GM19025 (cell line): ENCODE results near the gene NDUFC1.

Experiments
- ATAC-seq: cut with Tn5 transposase; IDR thresholded peaks from one replicate; pipeline ENCODE4 v1.9.1; 2021; ENCODE audit warnings: mild to moderate bottlenecking, low read depth, moderate library complexity; ENCODE audit not compliant: unreplicated experiment

The NDUFC1 gene

DNA sequence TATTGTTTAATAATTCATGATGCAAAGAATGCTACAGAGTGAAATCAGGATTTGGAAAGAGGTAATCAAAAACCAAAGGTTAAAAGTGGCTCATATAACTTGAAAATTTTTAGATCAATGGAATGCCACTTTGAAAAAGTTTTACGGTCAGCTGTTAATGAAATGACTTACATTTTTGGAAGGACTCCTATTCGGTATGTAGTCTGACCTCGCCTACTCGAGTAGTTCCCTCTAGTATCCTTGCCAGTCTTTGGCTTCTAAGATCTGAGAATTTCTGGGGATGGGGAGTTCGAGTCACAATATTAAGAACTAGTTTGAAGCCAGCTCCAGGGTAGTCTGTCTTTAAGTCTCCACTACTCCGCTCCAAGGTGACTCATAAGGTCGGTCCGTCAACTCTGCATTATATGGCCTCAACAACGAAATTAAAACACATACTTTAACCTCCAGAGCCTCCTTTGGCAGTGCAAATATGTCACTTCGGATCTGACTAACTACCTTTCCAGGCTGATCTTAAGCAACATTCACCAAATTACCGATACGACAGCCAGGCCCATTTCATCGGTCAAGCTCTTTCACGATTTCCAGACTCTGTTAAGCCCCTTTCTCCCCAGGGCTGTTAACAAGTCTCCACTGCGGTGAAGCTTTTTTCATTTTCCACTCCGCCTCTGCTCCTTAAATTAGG, 1.7 kb downstream of the NDUFC1 start:
- peak; percentile 4 for ATAC-seq

DNA sequence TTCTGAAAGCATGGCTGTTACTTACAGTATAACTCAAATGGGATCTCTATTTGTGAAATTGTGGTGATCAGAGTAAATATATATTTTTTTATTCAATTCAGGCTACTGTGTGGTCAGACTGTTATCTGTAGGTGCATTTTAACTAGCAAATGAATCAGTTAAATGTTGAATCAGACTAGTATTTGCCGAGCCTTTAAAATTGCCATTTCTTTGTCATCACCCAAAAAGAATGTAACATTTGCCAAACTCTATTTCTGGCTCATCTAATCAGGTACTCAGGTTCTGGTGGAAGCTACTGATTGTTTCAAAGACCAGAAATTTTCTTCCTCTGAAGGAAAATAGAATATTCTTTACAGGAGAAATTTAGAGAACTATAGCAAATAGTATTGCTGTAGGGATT, 2.7 kb downstream of the NDUFC1 start:
- no peak for ATAC-seq

DNA sequence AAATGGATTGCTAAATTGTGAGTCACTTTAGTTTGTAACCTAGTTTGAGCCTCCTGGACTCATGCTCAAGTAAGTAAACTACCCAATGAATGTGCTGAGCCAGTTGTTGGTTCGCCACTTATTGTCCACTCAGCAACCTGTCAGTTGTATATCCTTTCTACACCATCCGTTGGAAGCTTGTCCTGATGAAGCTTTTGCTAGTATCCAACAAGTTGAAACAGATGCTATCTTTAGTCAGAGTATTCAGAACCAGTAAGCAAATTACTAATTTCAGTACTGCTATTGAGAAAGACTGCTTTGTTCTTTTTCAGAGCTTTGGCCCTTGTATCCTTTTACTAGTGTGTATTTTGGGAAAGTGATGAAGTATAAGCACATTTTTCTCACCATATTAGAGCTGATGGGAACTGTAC, 5.3 kb downstream of the NDUFC1 start:
- no peak for ATAC-seq

DNA sequence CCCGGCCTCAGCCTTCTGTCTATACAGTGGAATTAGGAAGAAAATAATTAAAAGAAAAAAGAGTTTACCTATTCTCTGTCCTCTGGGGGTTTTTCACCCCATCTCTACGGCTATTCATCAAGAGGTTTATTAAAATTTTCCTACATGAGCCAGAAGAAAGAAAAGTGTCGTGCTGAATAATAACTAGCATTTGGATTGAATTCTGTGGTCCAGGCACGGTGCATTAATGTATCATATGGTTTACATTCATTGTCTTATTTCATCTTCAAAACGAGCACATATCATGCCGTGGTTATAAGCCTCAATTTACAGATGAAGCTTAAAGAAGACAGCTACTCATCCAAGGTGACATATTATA, 6.4 kb downstream of the NDUFC1 start:
- ATAC-seq: no peak

DNA sequence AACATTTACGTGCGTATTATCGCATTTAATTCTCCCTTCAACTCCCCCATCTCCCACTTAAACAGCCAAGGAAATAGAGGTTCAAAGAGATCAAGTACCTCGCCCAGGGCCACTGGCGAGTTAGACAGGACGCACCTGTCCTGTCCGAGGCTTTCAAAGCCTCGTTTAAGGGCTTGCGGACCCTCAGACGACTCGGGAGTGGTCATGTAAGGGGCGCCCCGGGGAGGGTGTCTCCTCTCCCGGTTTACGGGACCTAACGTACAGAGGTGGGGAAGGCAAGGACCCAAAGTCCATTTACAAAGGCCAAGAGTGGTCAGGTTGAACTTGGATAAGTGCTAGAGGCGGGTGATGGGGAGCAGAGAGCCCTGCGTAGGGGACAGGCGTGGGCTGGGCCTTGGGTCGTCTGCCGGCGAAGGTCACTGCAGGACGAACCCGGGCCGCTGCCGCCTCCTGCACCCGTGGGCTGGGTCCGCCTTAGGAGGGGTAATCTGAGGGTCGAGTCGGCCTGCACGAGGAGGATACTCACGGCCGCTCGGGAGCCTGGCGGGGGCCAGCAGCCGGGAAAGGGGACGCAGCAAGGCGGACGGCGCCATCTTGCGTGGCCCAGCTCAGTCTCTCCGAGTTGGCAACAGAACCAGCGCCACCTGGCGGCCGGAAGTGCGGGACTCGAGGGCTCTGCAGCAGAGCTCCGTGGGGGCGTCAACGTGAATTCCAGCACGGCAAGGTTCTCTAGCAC, 6.9 kb downstream of the NDUFC1 start:
- ATAC-seq: peak; percentile 94

DNA sequence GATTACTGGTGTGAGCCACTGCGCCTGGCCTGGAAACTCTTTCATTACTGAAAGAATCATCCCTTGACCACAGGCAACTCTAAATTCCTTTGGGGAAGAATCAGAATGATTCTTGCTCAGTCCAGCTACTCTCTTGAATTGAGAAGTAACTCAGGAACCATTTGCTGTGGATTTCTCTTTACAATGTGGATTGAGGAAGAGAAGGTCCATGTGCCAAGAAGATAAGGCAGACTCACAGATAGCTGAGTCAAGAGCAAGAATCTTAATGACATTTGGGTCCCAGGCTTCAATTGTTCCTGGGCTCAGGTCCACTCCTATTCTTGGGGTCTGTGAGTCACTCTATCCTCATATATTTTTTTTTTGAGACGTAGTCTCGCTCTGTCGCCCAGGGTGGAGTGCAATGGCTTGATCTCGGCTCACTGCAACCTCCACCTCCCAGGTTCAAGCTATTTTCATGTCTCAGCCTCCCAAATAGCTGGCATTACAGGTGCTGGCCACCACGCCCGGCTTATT, 16.0 kb downstream of the NDUFC1 start:
- ATAC-seq: no peak

DNA sequence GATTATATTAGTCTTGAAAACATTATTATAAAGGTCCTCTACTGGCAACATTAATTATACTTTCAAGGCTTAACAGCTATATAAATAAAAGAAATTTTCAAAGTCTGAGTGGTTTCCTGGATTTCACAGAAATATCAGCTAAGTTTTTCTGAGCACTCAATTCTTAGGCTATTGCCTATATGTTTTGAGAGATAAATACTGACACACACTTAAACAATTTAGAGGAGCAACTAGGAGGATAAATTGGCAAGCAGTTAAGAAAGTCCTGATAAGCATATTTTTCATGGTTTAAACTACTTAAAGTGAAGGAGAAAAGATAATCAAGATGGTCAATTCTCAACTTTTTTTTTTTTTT, 19.6 kb downstream of the NDUFC1 start:
- no peak for ATAC-seq

DNA sequence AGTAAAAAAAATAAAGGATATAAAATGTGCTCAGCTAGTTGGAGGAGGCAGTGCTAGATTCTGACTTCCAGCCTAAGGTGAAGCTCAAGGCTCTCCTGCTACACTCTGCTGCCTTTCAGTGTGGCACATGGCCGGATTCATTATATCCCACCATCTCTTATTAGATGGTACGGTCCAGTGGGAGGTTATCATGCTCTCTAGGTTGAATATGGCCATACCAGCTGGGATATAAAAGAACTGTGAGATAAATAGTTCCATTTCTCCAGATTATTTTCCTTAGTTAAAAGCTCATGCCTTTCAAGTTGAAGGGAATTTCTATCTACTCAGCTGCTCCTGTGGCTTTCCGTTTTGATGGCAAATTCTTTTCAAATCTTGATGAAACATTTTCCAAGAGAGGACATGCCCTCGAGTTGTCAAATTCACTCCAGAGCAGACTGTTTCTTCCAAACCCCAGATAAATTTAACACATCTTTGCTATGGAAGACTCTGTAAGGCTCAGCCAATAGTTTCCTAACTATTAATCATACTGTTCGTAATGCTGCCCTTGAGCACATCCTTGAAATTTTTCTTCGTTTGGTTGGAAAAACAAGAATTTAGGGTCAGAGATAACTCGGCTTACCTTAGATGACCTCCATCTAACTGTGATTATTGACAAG, 20.1 kb downstream of the NDUFC1 start:
- no peak for ATAC-seq

DNA sequence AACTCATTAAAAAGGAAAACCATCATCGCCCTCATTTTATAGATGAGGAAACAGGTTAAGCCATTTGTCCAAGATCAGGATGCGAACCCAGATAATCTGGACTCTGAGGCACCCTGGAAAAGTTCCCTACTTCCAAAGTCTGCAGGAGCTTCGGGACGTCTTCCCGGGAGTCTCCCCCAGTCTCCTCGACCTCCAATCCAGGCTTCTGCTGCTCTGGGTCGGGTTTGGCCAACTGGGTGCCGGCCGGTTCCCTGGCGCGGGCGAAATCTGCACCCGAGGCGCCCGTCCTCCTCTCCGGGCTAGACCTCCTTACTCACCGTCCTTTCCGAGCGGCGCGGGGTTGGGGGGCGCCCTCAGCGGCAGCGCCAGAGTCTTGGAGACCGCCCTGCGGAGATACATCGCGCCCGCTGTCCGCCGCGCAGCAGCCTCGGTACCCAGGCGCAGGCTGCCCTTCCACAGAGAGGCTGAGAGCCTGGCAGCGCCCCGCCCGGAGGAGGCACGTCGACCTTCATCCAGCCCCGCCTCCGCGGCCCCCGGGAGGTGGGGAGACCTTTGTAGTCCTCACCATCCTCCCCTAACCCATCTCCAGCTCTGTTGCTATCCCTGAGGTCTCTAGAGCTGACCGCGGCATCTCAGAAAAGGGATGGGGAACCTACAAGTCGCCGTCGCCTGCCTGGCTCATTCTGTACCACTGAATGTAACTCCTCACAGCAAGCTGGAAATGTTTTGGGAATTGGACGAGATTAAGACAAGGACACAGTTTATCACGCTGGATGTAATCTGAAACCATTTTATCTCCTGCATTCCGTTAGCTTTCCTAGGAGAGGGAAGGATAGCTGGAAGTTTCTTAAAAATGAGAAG, 22.3 kb downstream of the NDUFC1 start, which contains the start of gene MGARP:
MGARP (minus strand) TSS at position 466 of the 861 bp plus-strand sequence; CDS start at position 399, 67 bp downstream.
- ATAC-seq: no peak

DNA sequence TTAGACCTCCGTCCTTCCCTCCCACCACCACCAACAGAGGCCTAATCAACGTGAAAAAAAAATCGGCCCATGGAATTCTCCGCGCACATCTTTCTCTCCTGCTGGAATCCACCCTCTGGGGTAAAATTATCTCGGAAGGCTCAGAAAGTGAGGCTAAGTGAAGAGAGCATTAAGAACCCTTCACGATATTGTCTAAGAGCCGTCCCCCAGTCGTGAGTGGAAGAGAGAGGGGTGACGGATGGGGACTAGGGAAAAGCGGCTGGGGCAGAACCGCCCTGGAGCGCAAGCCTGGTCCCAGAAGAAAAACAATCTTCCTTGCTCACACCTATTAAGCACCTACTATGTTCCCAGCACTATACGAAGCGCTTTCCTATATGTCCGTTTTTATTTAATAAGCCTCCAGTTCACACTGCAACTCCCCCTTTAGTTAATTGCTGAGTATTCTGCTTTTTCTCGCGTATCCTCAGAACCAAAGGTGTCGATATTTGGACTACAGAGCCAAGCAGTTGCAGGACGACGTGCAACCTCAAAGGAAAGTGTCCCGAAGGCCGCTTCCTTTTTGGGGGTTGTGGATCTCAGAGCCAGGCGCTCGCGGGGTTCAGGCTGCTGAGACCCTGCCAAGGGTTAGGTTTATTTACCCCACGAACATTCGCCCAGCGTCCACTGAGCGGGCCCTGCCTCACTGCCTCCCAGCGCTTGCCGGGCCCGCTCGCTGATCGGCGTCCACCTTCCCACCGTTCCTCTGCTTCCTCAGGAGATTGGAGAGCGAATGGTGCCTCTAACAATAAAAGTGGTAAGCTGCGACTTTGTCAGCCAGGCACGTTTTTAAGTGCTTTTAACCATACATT, 23.1 kb downstream of the NDUFC1 start:
- no peak for ATAC-seq

DNA sequence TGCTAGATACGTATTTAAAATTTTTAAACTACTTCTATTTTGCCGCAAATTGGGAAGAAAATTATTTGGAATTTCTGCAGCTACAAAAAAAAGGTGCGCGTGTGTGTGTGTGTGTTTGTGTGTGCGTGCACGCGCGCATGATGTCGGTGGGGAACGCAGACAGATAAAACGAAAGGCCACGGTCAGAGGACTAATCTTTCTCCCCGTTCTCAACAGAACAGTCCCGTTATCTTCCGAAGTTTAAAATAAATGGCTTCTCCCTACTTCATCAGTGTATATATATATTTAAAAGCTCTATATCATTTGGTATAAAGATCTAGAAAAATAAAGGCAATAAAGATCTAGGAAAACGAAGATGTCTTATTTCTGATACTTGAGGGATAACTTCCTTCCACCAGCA, 23.8 kb downstream of the NDUFC1 start:
- ATAC-seq: no peak

DNA sequence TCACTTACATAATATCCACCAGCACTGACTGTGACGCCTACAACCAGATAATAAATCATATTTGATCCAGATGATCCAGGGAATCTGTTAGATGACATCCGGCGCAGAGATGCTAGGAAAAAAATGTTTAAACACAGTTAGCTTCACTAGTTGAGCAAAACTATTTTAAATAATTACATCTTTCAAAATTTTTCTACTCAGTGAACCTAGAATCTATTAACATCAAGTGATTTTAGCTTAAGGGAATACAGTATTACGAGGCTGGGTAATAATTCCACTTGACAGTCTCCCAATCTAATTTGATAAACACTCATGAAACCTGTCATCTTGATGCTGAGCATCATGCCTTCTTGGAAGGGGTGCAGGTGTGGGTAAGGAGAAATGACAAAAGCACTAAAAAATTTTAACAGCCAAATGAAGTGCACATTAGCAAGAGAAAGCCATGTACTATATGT, 27.0 kb downstream of the NDUFC1 start:
- no peak for ATAC-seq

DNA sequence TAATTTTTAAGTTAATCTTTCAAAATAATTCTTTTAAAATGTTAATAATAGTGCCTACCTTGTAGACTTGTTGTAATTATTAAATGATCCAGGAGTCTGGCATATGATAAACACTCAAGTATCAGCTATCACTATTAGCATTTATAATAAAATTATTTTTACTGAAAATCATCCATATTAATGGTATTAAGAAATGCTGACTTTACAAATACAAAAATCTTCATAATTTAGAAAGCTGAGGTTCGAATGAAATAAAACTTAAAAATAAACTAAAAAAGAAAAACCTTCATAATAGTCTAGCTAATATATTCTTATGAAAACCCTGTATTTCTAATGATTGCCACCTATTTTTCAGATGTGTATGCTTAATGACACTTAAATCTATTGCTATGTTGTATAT, 27.5 kb downstream of the NDUFC1 start:
- ATAC-seq: no peak

DNA sequence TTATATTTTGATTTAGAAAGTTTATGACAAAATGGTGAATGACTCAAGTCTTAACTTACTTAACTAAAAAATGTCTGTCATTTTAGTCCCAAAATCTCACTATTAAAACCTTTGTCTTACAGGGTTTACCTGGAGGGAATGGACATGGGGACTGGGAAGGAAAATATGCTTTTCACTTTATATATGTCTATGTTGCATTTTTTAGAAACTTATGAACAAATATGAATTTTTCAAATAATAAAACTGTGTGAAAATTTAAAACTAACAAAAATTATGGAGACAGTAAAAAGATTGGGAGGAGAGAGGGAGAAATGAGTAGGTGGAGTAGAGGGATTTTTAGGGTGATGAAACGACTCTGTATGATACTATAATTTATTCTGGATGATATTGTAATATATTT, 28.4 kb downstream of the NDUFC1 start:
- no peak for ATAC-seq

DNA sequence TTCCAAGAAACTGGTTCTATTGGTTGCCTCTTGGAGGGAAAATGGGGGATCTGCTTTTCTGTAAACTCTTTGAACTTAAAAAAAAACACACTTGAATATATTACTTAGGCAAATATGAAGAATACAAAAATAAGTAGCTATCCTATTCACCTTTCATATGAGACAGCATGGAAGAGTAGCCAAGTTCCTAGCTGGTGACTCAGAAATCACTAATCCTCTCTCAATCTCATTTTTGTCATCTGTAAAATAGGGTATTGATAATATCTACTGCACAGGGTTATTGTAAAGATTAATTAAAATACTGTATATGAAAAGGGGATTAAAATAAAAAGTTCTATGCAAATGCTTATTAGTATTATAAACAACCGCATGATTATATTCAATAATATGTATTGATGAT, 35.0 kb downstream of the NDUFC1 start:
- ATAC-seq: no peak

DNA sequence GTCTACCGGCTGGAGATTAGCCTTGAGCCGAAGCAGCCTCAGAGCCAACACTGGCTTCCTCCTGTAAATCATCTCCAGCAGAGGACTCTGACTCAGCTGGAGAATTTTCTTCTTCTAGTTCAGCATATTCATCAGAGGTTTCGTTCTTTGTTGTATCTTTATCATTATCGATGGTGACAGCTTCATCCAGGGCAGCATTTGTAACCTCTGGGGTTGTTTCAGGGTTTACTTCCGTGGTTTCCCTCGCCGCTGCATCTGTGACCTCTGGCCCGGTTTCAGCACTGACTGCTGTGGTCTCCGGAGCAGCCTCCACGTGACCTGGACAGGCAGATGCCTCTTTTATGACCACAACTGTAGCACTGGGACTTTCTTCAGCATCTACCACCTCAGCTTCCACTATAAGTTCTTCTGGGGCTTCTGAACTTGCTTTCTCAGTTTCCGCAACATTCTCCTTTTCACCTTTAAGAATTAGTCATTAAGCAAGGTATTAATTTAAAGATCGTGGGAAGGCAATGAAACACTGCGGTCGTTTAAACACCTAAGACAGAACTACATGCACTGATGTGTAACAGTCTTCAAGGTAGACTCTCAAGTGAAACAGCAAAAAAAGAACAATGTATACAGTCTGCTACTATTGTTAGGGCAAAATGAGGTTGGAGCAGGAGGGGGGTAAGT, 35.6 kb downstream of the NDUFC1 start:
- peak; percentile 95 for ATAC-seq

DNA sequence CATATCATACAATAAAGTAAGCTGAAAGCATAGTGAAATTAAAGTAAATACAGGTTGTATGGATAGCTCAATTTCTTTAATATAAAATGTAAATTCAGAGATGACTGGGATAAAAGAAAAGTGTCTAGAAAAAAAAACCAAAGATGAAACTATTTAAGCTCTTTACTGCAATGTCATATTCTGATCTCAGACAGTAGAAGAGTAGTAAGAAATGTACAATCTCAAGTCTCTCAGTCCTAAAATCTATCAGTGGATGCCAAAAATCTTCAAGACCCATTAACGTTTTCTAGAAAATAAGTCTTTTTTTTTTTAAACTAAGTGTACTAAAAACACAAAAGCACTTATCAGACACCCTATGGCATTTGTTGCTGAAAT, 36.1 kb downstream of the NDUFC1 start:
- no peak for ATAC-seq

DNA sequence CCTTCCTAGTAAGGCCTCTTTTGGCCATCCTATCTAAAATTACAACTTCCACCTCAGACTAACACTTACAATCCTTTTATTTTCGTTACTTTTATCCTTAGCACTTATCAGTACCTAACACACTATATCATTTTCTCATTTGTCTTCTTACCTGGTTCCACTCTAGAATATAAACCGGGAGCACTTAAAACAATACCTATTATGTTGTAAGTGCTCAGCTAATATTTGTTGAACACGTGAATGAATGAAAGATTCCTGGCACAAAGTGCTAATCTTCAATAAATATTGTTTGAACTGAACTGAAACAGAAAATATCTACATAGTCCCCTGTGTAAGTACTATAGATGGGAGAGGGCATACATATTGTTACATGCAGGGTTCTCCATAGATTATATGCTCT, 36.6 kb downstream of the NDUFC1 start:
- ATAC-seq: no peak

DNA sequence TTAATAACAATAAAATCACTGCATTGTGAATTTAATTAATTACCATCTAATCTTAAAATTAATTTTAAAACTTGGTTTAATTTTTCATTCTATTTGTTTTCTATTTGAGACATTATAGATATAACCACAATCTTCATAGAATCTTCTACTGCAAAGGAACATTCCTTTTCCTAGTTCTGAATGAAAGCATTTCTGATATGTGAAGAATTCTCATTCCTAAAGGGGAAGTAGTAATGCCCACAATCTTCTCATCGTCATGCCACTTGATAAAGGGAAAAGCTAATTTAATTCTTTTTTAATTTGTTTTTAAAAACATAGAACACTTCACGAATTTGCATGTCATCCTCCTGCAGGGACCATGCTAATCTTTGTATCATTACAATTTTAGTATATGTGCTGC, 45.9 kb downstream of the NDUFC1 start:
- no peak for ATAC-seq
